HepG2 (cell line): ENCODE data around the gene CPZ. TPM values are rescaled to one million over a fixed set of nuclear protein-coding genes. Genes with fewer than 3 reads are reported as not detected.
A peak's percentile ranks its signal among the peaks of the same experiment; 100 is the strongest.

Experiments used
- ERF ChIP-seq: IDR thresholded peaks from 2 replicates; pipeline ENCODE4 v1.6.1; 2018; ENCODE audit warnings: missing biosample characterization, missing genetic modification reagents
- ETV6 ChIP-seq: sonication (generic); formaldehyde crosslinking; conservative IDR thresholded peaks from 2 replicates; pipeline ENCODE4 v1.4.0; 2020; ENCODE audit warnings: missing genetic modification reagents
- EZH2 ChIP-seq: conservative IDR thresholded peaks from 2 replicates; pipeline ENCODE4 v1.6.1; 2012; ENCODE audit warnings: mild to moderate bottlenecking, low read depth, low read length, moderate library complexity
- FOXJ3 ChIP-seq: sonication (generic); formaldehyde crosslinking; IDR thresholded peaks from 2 replicates; pipeline ENCODE4 v1.4.0; 2020; ENCODE audit warnings: missing genetic modification reagents, mild to moderate bottlenecking, borderline replicate concordance
- GABPA ChIP-seq, 2 experiments: IDR thresholded peaks; 2 replicates each; pipeline ENCODE4 v1.6.1; 2011 to 2016; ENCODE audit warnings: low read depth in 2 of 2, low read length in 1 of 2, missing biosample characterization in 1 of 2, missing genetic modification characterization in 1 of 2
- GFI1 ChIP-seq: sonication (generic); formaldehyde crosslinking; IDR thresholded peaks from 2 replicates; pipeline ENCODE4 v1.5.0; 2020; ENCODE audit warnings: missing genetic modification reagents, mild to moderate bottlenecking, borderline replicate concordance
- IRX3 ChIP-seq: sonication (generic); formaldehyde crosslinking; IDR thresholded peaks from 2 replicates; pipeline ENCODE4 v1.8.1; 2023; ENCODE audit warnings: mild to moderate bottlenecking, low read depth, missing genetic modification reagents, borderline replicate concordance
- JUNB ChIP-seq: sonication (generic); formaldehyde crosslinking; IDR thresholded peaks from 2 replicates; pipeline ENCODE4 v1.8.0; 2022; ENCODE audit warnings: missing genetic modification reagents, mild to moderate bottlenecking, borderline replicate concordance
- KDM5A ChIP-seq: fragments of 200-600 bp; sonication (generic); IDR thresholded peaks from 2 replicates; pipeline ENCODE4 v1.7.0; 2018; ENCODE audit warnings: antibody characterized with exemption, mild to moderate bottlenecking, low read length, borderline replicate concordance
- KDM6A ChIP-seq: IDR thresholded peaks from 2 replicates; pipeline ENCODE4 v1.6.1; 2016; ENCODE audit warnings: low read depth
- MATR3 ChIP-seq: sonication (generic); formaldehyde crosslinking; IDR thresholded peaks from 2 replicates; pipeline ENCODE4 v1.4.0; 2020; ENCODE audit warnings: missing genetic modification reagents
- MBD4 ChIP-seq: IDR thresholded peaks from 2 replicates; pipeline ENCODE4 v1.6.1; 2012; ENCODE audit warnings: low read length, inconsistent platforms, borderline replicate concordance
- PHB2 ChIP-seq: fragments of 450-650 bp; IDR thresholded peaks from 2 replicates; pipeline ENCODE4 v1.6.1; 2018; ENCODE audit not compliant: partially characterized antibody
- PTBP1 ChIP-seq: fragments of 200-400 bp; formaldehyde crosslinking; IDR thresholded peaks from 2 replicates; pipeline ENCODE4 v1.6.1; 2018; ENCODE audit warnings: low read length, low read depth; ENCODE audit not compliant: poor library complexity, severe bottlenecking
- SUZ12 ChIP-seq: fragments of 150-350 bp; IDR thresholded peaks from 2 replicates; pipeline ENCODE4 v1.6.1; 2014; ENCODE audit warnings: low read depth, low read length
- ZKSCAN8 ChIP-seq: IDR thresholded peaks from 2 replicates; pipeline ENCODE4 v1.6.1; 2016; ENCODE audit warnings: borderline replicate concordance, missing genetic modification reagents, missing compliant biosample characterization
- ZNF143 ChIP-seq: sonication (generic); formaldehyde crosslinking; IDR thresholded peaks from 2 replicates; pipeline ENCODE4 v1.4.0; 2020; ENCODE audit warnings: missing genetic modification reagents
- ZNF230 ChIP-seq: sonication (generic); formaldehyde crosslinking; IDR thresholded peaks from 2 replicates; pipeline ENCODE4 v1.4.0; 2020; ENCODE audit warnings: mild to moderate bottlenecking, missing genetic modification reagents
- ZNF496 ChIP-seq: sonication (generic); formaldehyde crosslinking; IDR thresholded peaks from 2 replicates; pipeline ENCODE4 v1.8.1; 2023; ENCODE audit warnings: mild to moderate bottlenecking, moderate library complexity, missing genetic modification reagents; ENCODE audit not compliant: insufficient replicate concordance
- ZNF556 ChIP-seq: sonication (generic); formaldehyde crosslinking; IDR thresholded peaks from 2 replicates; pipeline ENCODE4 v1.4.0; 2020; ENCODE audit warnings: mild to moderate bottlenecking, missing genetic modification reagents, borderline replicate concordance
- ZNF713 ChIP-seq: sonication (generic); formaldehyde crosslinking; IDR thresholded peaks from 2 replicates; pipeline ENCODE4 v1.4.0; 2020; ENCODE audit warnings: mild to moderate bottlenecking, missing genetic modification reagents
- ZNF761 ChIP-seq: sonication (generic); formaldehyde crosslinking; conservative IDR thresholded peaks from 2 replicates; pipeline ENCODE4 v1.4.0; 2020; ENCODE audit warnings: mild to moderate bottlenecking, missing genetic modification reagents
- polyA plus RNA-seq, 8 experiments: library from polyadenylated mRNA; depleted of rRNA in 3 of 8; stranded (reverse) in 7 of 8; unstranded in 1 of 8; fragments of >200 nt; fragmentation: Illumina TruSeq in 4 of 8; extraction: Trizol in 4 of 8; gene quantifications; 2 replicates each; pipeline versions ENCODE4 v1.2.1 to v1.2.3, GENCODE V29; 2011 to 2016; ENCODE audit warnings: low read depth in 4 of 8, missing spikeins in 1 of 8, mixed read lengths in 1 of 8; ENCODE audit not compliant: insufficient read depth in 1 of 8
- total RNA-seq, 5 experiments: library from RNA; depleted of rRNA; stranded (reverse); fragments of >200 nt; fragmentation: Illumina TruSeq; extraction: Trizol; gene quantifications; 2 replicates each; pipeline ENCODE4 v1.2.3, GENCODE V29; 2016; ENCODE audit warnings: low read depth in 1 of 5
- TF ChIP-seq, protein P1 (sequence below): sonication (generic); formaldehyde crosslinking; IDR thresholded peaks from 2 replicates; pipeline ENCODE4 v1.8.0; 2022; ENCODE audit warnings: missing genetic modification reagents, mild to moderate bottlenecking, borderline replicate concordance
- TF ChIP-seq, protein P2 (sequence below): sonication (generic); formaldehyde crosslinking; IDR thresholded peaks from 2 replicates; pipeline ENCODE4 v1.5.0; 2020; ENCODE audit warnings: mild to moderate bottlenecking, missing genetic modification reagents

The CPZ gene
- total and polyA plus RNA-seq, 2 of the 13 experiments (the other 11 are each of a cell fraction or from before 2014, with no cell fraction given) = 0.58 to 0.61 TPM

DNA sequence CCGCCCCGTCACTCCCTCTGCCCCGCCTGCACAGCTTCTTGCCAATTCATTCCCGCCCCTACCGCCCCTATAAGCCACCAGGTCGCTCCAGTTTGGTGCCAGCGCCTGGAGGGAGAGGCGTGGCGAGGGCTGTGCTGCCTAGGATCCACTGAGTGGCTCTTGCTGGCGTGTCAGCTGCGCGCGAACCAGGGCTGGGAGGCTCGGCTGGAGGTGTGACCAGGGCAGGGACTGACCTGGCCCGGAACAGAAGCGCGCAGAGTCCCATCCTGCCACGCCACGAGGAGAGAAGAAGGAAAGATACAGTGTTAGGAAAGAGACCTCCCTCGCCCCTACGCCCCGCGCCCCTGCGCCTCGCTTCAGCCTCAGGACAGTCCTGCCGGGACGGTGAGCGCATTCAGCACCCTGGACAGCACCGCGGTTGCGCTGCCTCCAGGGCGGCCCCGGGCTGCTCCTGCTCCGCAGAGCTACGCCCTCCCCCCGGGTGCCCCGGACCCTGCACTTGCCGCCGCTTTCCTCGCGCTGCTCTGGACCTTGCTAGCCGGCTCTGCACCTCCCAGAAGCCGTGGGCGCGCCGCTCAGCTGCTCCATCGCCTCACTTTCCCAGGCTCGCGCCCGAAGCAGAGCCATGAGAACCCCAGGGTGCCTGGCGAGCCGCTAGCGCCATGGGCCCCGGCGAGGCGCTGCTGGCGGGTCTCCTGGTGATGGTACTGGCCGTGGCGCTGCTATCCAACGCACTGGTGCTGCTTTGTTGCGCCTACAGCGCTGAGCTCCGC is 12.1 kb upstream of the CPZ start, which contains the start of gene GPR78 (continued):
- TF ChIP-seq JUNB (CRISPR knock-in tag) = 0 out of 2 replicates have a peak, but pooled peaks have one; percentile 10
- no peak for TF ChIP-seq IRX3 (CRISPR knock-in tag)
- TF ChIP-seq ZNF761 (CRISPR knock-in tag) = no peak
- no peak for TF ChIP-seq ZNF496 (CRISPR knock-in tag)
- TF ChIP-seq MATR3 (CRISPR knock-in tag) = no peak
- no peak for TF ChIP-seq EZH2
- TF ChIP-seq ZNF713 (CRISPR knock-in tag) = no peak
- no peak for TF ChIP-seq PHB2
- 0 out of 2 replicates have a peak, but pooled peaks have one; percentile 82 for TF ChIP-seq ETV6
- TF ChIP-seq, protein P1, sequence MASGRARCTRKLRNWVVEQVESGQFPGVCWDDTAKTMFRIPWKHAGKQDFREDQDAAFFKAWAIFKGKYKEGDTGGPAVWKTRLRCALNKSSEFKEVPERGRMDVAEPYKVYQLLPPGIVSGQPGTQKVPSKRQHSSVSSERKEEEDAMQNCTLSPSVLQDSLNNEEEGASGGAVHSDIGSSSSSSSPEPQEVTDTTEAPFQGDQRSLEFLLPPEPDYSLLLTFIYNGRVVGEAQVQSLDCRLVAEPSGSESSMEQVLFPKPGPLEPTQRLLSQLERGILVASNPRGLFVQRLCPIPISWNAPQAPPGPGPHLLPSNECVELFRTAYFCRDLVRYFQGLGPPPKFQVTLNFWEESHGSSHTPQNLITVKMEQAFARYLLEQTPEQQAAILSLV (CRISPR knock-in tag) = no peak
- no peak for TF ChIP-seq GABPA (IDR thresholded peaks at IDR 0.05; ENCODE audit: low read depth, low read length)
- no peak for TF ChIP-seq GABPA (CRISPR knock-in tag; IDR thresholded peaks at IDR 0.05; ENCODE audit: low read depth)
- TF ChIP-seq GFI1 (CRISPR knock-in tag) = no peak
- TF ChIP-seq PTBP1 = no peak
- TF ChIP-seq KDM5A = no peak
- no peak for TF ChIP-seq SUZ12
- no peak for TF ChIP-seq ZKSCAN8 (CRISPR knock-in tag)
- no peak for TF ChIP-seq KDM6A
- TF ChIP-seq, protein P2, sequence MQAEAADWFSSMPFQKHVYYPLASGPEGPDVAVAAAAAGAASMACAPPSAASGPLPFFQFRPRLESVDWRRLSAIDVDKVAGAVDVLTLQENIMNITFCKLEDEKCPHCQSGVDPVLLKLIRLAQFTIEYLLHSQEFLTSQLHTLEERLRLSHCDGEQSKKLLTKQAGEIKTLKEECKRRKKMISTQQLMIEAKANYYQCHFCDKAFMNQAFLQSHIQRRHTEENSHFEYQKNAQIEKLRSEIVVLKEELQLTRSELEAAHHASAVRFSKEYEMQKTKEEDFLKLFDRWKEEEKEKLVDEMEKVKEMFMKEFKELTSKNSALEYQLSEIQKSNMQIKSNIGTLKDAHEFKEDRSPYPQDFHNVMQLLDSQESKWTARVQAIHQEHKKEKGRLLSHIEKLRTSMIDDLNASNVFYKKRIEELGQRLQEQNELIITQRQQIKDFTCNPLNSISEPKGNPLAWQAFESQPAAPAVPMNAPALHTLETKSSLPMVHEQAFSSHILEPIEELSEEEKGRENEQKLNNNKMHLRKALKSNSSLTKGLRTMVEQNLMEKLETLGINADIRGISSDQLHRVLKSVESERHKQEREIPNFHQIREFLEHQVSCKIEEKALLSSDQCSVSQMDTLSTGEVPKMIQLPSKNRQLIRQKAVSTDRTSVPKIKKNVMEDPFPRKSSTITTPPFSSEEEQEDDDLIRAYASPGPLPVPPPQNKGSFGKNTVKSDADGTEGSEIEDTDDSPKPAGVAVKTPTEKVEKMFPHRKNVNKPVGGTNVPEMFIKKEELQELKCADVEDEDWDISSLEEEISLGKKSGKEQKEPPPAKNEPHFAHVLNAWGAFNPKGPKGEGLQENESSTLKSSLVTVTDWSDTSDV (CRISPR knock-in tag) = no peak; the same call in 1 of the 2 replicates
- TF ChIP-seq ZNF556 (CRISPR knock-in tag) = no peak
- TF ChIP-seq MBD4 = no peak
- peak; percentile 78 for TF ChIP-seq ERF (CRISPR knock-in tag)
- no peak for TF ChIP-seq FOXJ3 (CRISPR knock-in tag)
- no peak for TF ChIP-seq ZNF230
- TF ChIP-seq ZNF143 (CRISPR knock-in tag) = no peak
